ENCODE data around the gene CD151.

DNA sequence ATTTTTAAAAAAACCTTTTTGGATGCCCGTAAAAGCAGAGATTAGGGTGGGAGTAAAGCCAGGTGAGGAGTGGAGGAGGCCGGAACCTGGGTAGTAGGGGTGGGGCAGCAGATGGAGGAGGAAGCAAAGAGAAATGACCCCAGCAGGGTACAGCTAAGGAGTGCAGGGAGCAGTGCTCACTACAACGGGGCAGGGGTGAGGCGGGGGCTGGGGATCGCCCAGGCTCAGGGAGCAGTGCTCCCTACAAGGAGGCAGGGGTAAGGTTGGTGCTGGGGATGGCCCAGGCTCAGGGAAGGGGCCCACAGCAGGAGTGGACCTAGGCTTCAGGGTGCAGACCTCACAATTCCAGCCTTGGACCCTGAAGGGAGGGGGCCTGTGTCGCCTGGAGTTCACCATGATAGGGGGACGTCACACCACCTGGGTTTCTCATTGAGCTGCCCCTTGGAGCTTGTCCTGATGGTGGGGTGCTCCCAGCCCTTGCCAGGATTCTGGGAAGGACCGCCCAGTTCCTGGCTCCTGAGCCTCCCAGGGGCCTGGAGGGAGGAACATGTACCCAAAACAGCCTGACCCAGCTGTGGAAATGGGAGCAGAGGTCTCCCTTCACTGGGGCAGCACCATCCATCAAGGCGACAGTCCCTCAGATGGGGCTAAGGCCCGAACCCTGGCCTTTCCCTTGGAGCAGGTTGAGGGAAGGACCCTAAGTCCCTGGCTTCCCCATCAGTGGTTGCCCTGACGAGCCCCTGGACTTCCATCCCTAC is 16.9 kb upstream of the CD151 start:
- TF ChIP-seq, protein P1, sequence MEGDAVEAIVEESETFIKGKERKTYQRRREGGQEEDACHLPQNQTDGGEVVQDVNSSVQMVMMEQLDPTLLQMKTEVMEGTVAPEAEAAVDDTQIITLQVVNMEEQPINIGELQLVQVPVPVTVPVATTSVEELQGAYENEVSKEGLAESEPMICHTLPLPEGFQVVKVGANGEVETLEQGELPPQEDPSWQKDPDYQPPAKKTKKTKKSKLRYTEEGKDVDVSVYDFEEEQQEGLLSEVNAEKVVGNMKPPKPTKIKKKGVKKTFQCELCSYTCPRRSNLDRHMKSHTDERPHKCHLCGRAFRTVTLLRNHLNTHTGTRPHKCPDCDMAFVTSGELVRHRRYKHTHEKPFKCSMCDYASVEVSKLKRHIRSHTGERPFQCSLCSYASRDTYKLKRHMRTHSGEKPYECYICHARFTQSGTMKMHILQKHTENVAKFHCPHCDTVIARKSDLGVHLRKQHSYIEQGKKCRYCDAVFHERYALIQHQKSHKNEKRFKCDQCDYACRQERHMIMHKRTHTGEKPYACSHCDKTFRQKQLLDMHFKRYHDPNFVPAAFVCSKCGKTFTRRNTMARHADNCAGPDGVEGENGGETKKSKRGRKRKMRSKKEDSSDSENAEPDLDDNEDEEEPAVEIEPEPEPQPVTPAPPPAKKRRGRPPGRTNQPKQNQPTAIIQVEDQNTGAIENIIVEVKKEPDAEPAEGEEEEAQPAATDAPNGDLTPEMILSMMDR (IDR thresholded peaks at IDR 0.05), result no peak
- TF ChIP-seq POLR2A (IDR thresholded peaks at IDR 0.05), result no peak
